Measurements from ENCODE around the gene CRB3.
"Not testable (repeated sequence)": the region's sequence is repeated elsewhere in the genome, so short reads cannot be mapped to it uniquely, and the experiment has no call there.

The CRB3 gene

GRCh38 chr19:6464070-6464873 is at the start of gene CRB3:
Gene CRB3 (plus strand): TSS chr19:6464271. CDS start chr19:6464702, 431 bp downstream.
- no peak for DNase-seq (ENCODE audit: low read depth, low spot score)

DNA sequence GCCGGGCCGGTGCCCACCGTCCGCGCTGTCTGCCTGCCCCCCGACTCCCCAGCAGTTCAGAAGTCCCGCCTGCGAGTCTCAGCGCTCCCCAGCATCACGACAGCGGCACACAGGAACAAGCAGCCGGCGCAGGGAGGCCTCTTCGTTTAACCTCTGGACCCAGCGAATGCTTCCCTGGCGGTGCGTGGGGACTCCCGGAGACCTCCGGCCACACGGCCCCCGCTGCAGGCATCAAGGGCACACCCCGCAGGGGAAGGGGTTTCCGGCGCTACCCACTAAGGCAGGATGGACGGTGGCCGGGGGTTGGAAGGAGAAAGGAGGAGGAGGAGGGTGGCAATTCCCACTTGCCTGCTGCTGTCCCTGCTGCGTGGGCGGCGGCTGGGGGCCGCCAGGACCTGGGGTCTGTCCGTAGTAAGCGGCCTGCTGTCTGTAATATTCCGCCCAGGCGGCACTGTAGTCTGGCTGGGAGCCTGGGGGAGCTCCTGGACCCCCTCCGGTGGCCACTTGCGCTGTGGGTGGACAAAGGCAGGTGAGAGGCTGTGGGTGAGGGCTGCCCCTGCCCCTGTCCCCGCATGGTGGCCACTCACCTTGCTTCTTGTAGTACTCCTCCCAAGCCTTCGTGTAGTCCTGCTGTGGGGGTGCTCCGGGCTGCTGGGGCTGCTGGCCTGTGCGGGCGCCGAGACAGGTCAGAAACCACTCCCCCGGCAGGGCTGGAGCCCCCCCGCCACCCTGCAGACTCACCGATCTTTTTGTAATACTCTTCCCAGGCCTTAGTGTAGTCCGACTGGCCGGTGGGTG is 49.1 kb upstream of the CRB3 start:
- DNase-seq (ENCODE audit: low read depth, low spot score), result no peak

GRCh38 chr19:6415591-6416190 is 48.4 kb upstream of the CRB3 start:
- no peak for DNase-seq (ENCODE audit: low read depth, low spot score)

GRCh38 chr19:6416658-6417405 is 47.2 kb upstream of the CRB3 start:
- no peak for DNase-seq (ENCODE audit: low read depth, low spot score)

DNA sequence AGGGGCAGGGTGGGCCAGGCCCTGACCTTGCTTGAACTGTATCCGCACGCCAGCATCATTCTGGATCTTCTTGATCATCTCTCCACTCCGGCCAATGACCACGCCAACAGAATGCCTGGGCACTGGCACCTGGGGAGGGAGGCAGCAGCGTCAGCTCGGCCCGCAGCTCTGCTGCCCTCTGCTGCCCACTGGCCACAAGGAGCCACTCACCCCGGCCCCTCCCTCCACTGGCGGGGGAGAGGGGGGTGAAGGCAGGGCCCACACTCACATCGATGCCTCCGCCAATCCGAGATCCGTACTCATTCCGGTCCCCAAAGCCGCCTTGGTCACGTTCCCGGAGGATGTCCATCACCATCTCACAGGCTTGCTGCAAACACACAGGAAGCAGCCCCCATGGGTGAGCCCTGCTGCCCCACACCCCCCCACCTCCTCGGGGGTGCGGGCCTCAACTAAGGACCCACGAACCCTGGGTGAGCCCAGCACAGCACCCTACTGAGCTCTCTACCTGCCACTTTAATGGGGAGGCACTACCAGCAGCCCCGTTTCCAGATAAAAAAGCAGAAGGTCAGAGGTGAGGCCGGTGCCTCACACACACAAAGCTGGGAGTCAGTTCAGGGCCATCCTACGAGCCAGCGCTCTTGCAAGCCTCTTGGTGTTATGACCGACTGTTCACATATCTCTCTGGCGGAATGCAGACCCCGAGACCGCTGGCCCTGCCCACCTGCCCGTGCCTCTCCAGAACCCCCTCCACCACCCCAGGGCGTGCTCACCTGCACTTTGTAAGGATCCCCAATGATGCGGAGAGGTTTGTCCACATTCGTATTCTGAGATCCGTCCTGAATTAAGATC is 46.1 kb upstream of the CRB3 start:
- no peak for DNase-seq (ENCODE audit: low read depth, low spot score)

DNA sequence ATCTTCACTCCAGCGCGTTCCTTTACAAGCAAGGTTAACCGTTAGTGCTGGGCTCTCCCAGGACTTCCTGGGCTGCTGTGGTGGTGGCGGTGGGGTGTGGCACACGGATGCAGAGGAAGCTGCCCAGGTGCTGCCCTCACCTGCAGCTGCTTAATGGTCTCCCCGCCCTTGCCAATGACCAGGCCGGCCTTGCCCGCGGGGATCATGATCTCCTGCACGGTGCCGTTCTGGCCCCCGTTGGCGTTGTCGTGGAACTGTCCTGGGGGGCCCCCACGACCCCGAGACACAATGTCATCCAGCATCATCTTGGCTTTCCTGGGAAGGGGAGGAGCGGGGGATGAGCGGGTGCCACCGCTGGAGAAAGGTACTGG is 45.5 kb upstream of the CRB3 start:
- no peak for DNase-seq (ENCODE audit: low read depth, low spot score)

- DNase-seq (ENCODE audit: low read depth, low spot score), result no peak
Observed at GRCh38 chr19:6421075-6422014, 42.7 kb upstream of the CRB3 start.

DNA sequence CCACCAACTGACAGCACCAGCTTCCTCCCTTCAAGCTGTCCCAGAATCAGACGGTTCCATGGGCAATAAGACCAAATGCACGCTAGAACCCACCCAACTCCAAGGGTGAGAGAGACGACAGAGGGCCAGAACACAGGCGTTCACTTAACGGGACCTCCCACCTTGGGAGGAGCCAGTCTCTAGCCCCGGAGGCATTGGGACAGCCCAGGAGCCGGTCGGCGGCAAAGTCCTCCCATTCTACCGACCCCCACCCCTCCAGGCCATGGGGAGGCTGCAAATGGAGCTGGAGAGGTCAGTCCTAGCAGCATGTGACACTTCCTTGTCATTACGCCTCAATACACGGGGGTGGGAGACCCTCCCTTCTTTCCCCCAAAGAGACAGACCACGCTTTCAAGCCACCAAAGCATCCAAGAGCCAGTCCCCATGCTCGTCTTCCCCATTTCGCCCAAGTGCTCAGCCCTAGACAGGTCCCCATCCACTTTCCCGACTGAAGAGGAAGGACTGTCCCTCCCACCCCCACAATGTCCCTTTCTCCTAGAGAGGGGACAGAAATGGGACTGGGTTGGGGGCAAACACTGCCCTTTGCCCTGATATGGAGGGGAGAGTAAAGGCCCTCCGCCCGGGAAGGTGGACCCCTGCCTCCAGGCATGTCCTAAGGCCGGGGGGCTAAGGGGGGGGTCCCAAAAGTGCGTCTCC is 40.4 kb upstream of the CRB3 start:
- DNase-seq (ENCODE audit: low read depth, low spot score), result no peak

DNA sequence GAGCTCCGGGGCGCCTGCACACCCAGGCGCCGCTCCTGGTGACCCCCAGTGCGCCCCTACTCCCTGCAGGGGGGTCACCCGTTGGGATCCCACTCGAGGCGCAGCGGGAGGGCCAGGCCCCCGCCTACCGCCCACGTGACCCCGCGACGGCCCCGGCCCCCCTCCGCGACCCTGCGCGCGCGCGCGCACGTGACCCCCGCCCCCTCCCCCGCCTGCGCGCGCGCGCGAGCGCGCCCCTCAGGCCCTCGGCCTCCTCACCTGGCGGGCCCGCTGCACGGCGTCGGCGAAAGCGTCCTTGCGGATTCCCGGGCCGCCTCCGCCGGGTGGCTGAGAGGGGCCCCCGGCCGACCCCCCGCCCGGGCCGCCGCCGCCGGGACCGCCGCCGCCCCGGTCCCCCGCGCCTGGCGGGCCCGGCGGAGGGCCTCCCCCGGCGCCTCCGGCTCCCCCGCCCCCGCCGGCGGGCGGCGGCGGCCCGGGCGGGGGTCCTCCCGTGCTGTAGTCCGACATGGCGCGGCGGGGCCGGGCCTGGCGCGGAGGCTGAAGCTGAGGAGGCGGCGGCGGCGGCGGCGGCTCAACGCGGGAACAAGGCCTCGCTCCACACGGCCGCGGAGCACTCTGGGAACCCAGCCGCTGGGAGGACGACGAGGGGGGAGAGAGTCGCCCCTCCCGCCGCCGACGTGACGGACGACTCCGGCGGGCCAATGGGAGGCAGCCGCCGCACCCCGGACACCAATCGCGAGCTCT is 39.7 kb upstream of the CRB3 start, which contains the start of gene KHSRP:
Gene KHSRP (minus strand): TSS at position 617 of the 744 bp plus-strand sequence. CDS start 110 bp downstream, at position 507.
- no peak for DNase-seq (ENCODE audit: low read depth, low spot score)

- DNase-seq (ENCODE audit: low read depth, low spot score), result peak; percentile 100
Observed at GRCh38 chr19:6424939-6425731, 38.9 kb upstream of the CRB3 start.

DNA sequence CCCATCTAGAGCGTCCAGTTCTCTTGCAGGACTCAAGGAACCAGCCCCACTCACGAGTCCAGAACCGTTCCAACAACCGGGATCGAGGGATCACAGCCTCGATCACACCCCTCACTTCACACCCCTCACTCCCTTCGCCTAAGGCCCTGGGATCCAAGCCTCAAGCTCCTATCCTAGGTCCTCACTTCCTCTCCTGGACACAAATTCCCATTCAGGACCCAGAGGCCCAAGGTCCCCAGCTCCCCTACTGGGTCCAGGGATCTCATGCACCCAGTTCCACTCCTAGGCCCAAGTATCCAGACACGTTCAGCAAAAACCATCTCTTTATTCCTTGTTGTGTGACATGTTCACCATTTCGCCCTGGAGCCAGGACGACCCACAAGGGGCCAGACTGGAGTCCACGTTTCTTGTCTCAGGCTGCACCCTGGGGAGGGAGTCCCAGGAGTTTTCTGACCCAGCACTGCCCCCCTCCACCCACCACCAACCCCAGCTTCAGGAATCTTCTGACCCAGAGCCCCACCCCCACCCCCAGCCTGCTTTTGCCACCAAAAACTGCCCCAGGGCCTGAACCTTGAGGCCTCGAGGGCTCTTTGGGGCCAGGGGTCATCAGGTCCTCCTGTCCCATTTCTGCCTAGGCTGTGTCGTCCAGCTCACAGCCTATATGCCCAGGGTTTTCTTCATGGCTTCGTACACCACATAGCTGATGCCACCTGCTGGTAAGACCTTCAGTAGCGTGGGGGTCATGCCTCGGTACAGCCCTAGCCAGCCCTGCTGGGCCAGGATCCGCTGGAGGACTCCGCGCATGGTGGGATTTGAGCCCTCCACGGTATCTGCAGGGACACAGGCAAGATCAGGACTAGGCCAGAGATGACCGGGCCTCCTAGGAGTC is 38.1 kb upstream of the CRB3 start:
- DNase-seq (ENCODE audit: low read depth, low spot score), result no peak

DNA sequence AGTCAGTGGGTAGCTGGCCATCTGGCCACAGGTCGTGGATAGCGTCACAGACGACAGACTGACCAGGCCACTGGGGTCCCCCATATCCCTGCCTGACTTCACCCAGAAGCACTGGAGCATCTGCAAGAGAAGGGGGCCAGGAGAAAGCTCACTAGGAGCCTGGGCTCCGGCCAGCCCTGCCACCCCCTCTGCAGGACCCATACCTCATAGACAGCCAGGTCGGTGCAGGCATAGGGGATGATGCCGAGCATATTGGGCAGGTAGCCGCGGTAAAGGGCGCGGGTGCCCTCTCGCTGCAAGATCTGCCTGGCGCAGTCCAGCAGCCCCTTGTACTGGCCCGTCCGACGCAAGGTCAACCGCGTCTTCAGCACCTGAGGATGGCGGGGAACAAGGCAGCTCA is 36.9 kb upstream of the CRB3 start:
- no peak for DNase-seq (ENCODE audit: low read depth, low spot score)

DNA sequence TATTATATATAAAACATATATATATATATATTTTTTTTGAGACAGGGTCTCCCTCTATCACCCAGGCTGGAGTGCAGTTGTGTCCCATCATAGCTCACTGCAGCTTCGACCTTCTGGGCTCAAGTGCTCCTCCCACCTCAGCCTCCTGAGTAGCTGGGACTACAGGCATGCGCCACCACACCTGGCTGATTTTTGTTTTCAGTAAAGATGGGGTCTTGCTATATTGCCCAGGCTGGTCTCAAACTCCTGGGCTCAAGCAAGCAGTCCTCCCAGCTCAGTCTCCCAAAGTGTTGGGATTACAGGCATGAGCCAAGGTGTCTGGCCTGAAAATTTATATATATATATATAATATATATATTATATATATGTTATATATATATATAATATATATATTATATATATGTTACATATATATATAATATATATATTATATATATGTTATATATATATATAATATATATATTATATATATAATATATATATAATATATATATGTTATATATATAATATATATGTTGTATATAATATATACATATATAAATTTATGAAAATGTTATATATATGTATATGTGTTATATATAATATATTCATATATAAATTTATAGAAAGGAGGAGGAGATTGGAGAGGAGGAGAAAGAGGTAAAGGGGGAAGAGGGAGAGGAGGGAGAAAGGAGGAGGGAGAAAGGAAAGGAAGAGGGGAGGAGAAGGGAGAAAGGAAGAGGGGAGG is 35.2 kb upstream of the CRB3 start:
- DNase-seq (ENCODE audit: low read depth, low spot score), result not testable (repeated sequence)

DNA sequence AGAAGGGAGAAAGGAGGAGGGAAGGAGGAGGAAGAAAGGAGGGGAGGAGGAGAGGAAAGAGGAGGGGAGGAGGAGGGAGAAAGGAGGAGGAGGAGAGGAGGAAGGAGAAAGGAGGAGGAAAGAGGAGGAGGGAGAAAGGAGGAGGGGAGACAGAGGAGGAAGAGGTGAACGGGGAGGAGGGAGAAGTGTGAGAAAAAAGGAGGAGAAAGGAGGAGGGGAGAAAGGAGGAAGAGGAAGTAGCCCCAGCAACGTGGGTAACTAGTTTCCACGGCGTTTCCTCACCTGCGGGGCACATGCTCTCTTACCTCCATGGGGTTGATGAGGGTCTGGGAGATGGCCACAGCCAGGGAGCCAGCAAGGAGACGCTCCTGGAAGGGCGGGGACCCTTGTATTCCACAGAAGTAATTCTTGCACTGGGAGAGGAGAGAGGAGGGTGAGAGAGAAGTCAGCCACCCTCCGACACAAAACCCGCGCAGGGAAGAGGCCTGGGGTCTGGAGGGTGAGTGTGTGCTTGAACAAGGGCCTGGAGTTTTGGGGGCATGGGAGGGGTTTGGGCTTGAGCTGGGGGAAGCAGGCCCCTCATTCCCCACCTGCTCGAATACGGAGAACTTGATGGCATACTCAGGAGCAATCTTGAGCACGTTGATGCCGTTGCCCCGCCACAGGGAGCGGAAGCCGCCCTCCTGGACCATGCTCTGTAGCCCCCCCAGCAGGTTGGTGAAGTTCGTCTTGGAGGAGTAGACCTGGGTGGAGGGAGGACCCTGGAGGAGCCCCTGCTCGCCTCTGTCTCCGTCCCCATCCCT is 34.5 kb upstream of the CRB3 start:
- no peak for DNase-seq (ENCODE audit: low read depth, low spot score)

- DNase-seq (ENCODE audit: low read depth, low spot score), result no peak
Observed at GRCh38 chr19:6431891-6432290, 32.2 kb upstream of the CRB3 start.

All from brain pericyte (primary cell).